Breast epithelium (tissue), 4 donors: ENCODE results near the gene KATNAL1. TPM values are rescaled to one million over a fixed set of nuclear protein-coding genes. Genes with fewer than 3 reads are reported as not detected.

Experiments
- DNase-seq, 2 donors: peaks; one replicate each; pipeline ENCODE4 v3.0.0-alpha.2; 2019; ENCODE audit warnings: low spot score in 2 of 2
- H3K27ac ChIP-seq, 2 donors: fragments of 200-600 bp; sonication (generic) in 1 of 2; one replicate each; pipeline ENCODE4 v1.5.1; 2016 to 2019; ENCODE audit warnings: mild to moderate bottlenecking in 1 of 2
- H3K27me3 ChIP-seq, 2 donors: fragments of 200-600 bp; sonication (generic) in 1 of 2; one replicate each; pipeline versions ENCODE4 v1.5.1 to v1.6.0; 2017 to 2019; ENCODE audit warnings: control low read depth in 1 of 2, mild to moderate bottlenecking in 1 of 2
- H3K36me3 ChIP-seq: fragments of 200-600 bp; one replicate; pipeline ENCODE4 v1.5.1; 2019
- H3K4me1 ChIP-seq, 2 donors: fragments of 200-600 bp; sonication (generic); one replicate each; pipeline ENCODE4 v1.5.1; 2016 to 2019; ENCODE audit warnings: control low read depth in 1 of 2
- H3K4me3 ChIP-seq, 3 donors: fragments of 200-600 bp; sonication (generic); 1 replicate in 2 of 3; 2 replicates in 1 of 3; pipeline ENCODE4 v1.5.1; 2016 to 2019; ENCODE audit warnings: mild to moderate bottlenecking in 3 of 3, moderate library complexity in 2 of 3
- H3K9me3 ChIP-seq, 2 donors: fragments of 200-600 bp; sonication (generic) in 1 of 2; one replicate each; pipeline ENCODE4 v1.5.1; 2016 to 2019; ENCODE audit warnings: control low read depth in 1 of 2
- CTCF ChIP-seq, 3 donors: fragments of 450-650 bp; IDR thresholded peaks; one replicate each; pipeline ENCODE4 v1.5.1; 2016 to 2017; ENCODE audit warnings: antibody characterized with exemption in 3 of 3, mild to moderate bottlenecking in 3 of 3, moderate library complexity in 3 of 3
- POLR2A ChIP-seq: fragments of 450-650 bp; IDR thresholded peaks from one replicate; pipeline ENCODE4 v1.6.1; 2016; ENCODE audit warnings: antibody characterized with exemption, mild to moderate bottlenecking, moderate library complexity
- POLR2AphosphoS5 ChIP-seq, 3 donors: sonication (generic); formaldehyde crosslinking; IDR thresholded peaks; one replicate each; pipeline ENCODE4 v1.6.1; 2017; ENCODE audit warnings: antibody characterized with exemption in 3 of 3
- intact Hi-C: fragments of 100-400 bp; cut with DNase I; formaldehyde crosslinking; loops from one replicate; pipeline ENCODE4 v1.15.1; 2023; ENCODE audit warnings: low total_unique reads
- total RNA-seq, 3 donors: library from RNA; depleted of rRNA; stranded (reverse); fragments of >200 nt; gene quantifications; one replicate each; pipeline ENCODE4 v1.1.0, GENCODE V29; 2016

The KATNAL1 gene
- total RNA-seq, 3 donors from 2014 or later, result 14.6 to 23.8 (median 17.0) TPM

- H3K27ac ChIP-seq, result no peak overlapping the region
- DNase-seq, result no peak
- intact Hi-C loops, result no loop called here
- no peak overlapping the region for H3K4me3 ChIP-seq
- H3K9me3 ChIP-seq, result no peaks in the 10 kb centered on the region
- TF ChIP-seq CTCF (IDR thresholded peaks at IDR 0.05) (no peak), POLR2AphosphoS5 (IDR thresholded peaks at IDR 0.05) (no peak), POLR2A (no peak)
- H3K4me1 ChIP-seq, result no peaks in the 10 kb centered on the region
- H3K36me3 ChIP-seq, result no peaks in the 10 kb centered on the region
- H3K27me3 ChIP-seq, result no peaks in the 10 kb centered on the region
These were observed 150.3 kb downstream of the KATNAL1 start for GRCh38 chr13:30156826-30157615.

- H3K27ac ChIP-seq, result no peak overlapping the region
- DNase-seq, result no peak
- no peaks in the 10 kb centered on the region for H3K36me3 ChIP-seq
- TF ChIP-seq POLR2A, result no peak
- no peak for TF ChIP-seq POLR2AphosphoS5 (IDR thresholded peaks at IDR 0.05)
- no peaks in the 10 kb centered on the region for H3K27me3 ChIP-seq
- intact Hi-C loops, result no loop called here
- H3K4me1 ChIP-seq, result no peaks in the 10 kb centered on the region
- no peak overlapping the region for H3K4me3 ChIP-seq
- H3K9me3 ChIP-seq, result no peaks in the 10 kb centered on the region
These were observed 151.1 kb downstream of the KATNAL1 start for GRCh38 chr13:30156270-30156669.

- Histone ChIP-seq H3K9me3 (no peaks in the 10 kb centered on the region), H3K4me1 (no peaks in the 10 kb centered on the region), H3K36me3 (no peaks in the 10 kb centered on the region), H3K4me3 (no peak overlapping the region), H3K27me3 (no peaks in the 10 kb centered on the region), H3K27ac (no peak overlapping the region)
- TF ChIP-seq CTCF (IDR thresholded peaks at IDR 0.05) (no peak), POLR2A (no peak), POLR2AphosphoS5 (IDR thresholded peaks at IDR 0.05) (no peak)
- intact Hi-C loops, result no loop called here
- no peak for DNase-seq
These were observed 152.4 kb downstream of the KATNAL1 start for GRCh38 chr13:30154931-30155330.

GRCh38 chr13:30154531-30154930 is 152.8 kb downstream of the KATNAL1 start:
- no peak overlapping the region for H3K4me3 ChIP-seq
- no peaks in the 10 kb centered on the region for H3K9me3 ChIP-seq
- TF ChIP-seq CTCF (IDR thresholded peaks at IDR 0.05) (no peak), POLR2A (no peak), POLR2AphosphoS5 (IDR thresholded peaks at IDR 0.05) (no peak)
- no peaks in the 10 kb centered on the region for H3K4me1 ChIP-seq
- H3K27ac ChIP-seq, result no peak overlapping the region
- intact Hi-C loops, result no loop called here
- no peaks in the 10 kb centered on the region for H3K36me3 ChIP-seq
- no peak for DNase-seq
- H3K27me3 ChIP-seq, result no peaks in the 10 kb centered on the region

GRCh38 chr13:30153545-30154426 is 153.6 kb downstream of the KATNAL1 start:
- H3K36me3 ChIP-seq, result no peaks in the 10 kb centered on the region
- intact Hi-C loops, result no loop called here
- no peaks in the 10 kb centered on the region for H3K27me3 ChIP-seq
- no peaks in the 10 kb centered on the region for H3K4me1 ChIP-seq
- H3K9me3 ChIP-seq, result no peaks in the 10 kb centered on the region
- no peak overlapping the region for H3K27ac ChIP-seq
- H3K4me3 ChIP-seq, result no peak overlapping the region
- TF ChIP-seq CTCF (IDR thresholded peaks at IDR 0.05) (no peak), POLR2A (no peak), POLR2AphosphoS5 (IDR thresholded peaks at IDR 0.05) (no peak)
- no peak for DNase-seq

Other genes with a start within 250 kb of the KATNAL1 start
- gene UBE2L5, start 114.9 kb upstream of the KATNAL1 start, total RNA-seq, result 1 to 10 TPM in 1 of 3 donors, under 1 TPM in 1, not detected in 1; 0.98 to 1.3 TPM
- 100 to 1,000 TPM; 185 to 269 (median 262) TPM for gene HMGB1, start 158.4 kb upstream of the KATNAL1 start, total RNA-seq